Fibroblast of lung (primary cell): ENCODE data around the gene USP1.

Experiments
- CTCF ChIP-seq, 2 donors: IDR thresholded peaks in 1 of 2; conservative IDR thresholded peaks in 1 of 2; 1 replicate in 1 of 2; 2 replicates in 1 of 2; pipeline ENCODE4 v1.5.1; 2011 to 2012; ENCODE audit warnings: low read length in 2 of 2, control low read depth in 1 of 2, inconsistent platforms in 1 of 2, low read depth in 1 of 2, mild to moderate bottlenecking in 1 of 2
- EZH2 ChIP-seq: IDR thresholded peaks from 2 replicates; pipeline ENCODE4 v1.5.1; 2012; ENCODE audit warnings: low read length, control low read depth, mild to moderate bottlenecking; ENCODE audit errors: missing control alignments

DNA sequence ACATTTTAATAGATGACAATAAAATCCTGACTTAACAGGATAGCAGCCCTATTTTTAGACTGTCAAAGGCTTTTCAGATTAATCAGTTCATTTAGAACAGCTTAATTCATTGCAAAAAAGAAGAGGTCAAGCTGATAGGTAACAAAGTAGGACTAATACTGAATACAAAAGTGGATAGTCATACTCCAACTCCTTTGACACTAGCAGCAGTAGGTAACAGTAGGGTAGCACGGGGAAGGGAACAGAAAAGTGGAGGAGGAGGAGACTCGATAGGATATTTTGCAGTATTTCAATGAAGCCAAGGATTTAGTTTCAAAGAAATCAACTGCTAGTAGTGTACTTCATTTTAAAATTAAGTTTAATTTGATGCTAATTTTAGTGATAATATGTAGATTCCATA lies 51.1 kb downstream of the USP1 start:
- TF ChIP-seq CTCF (conservative IDR thresholded peaks at IDR 0.05 in 1 of 2, IDR thresholded peaks at IDR 0.05 in 1 of 2; ENCODE audit: low read depth in 1 of 2, low read length in 2 of 2) (no peak), EZH2 (no peak)
